ENCODE measurements around the gene WFDC12. TPM values are rescaled to one million over a fixed set of nuclear protein-coding genes. Genes with fewer than 3 reads are reported as not detected.

Gene WFDC12
- polyA plus RNA-seq, 3 donors from 2014 or later, result not detected

DNA sequence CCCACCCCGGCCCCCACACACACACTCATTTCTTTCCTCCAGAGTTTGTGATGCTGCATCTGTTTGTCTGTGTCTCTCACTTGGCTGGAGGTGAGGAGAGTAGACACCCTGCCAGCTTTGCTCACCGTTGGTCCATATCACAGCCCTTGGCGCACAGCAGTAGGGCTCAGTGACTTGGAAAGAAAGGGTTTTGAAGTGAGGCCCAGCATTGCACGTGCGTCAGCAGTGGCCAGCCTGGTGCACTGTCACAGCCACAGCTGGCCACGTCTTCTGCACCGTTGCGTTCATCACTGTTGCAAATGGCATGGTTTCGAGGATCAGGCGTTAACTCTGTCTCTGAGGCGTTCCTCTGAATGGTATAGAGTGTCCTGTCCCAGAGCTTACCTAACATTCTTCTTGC lies 13.0 kb downstream of the WFDC12 start:
- H3K4me3 Mint-ChIP-seq, result no peak overlapping the region
- no peaks in the 10 kb centered on the region for H3K4me1 Mint-ChIP-seq
- no peaks in the 10 kb centered on the region for H3K9me3 Mint-ChIP-seq
- no peak overlapping the region for H3K27ac Mint-ChIP-seq
- DNase-seq, result no peak
- H3K36me3 Mint-ChIP-seq, result no peaks in the 10 kb centered on the region
- peaks cover 2 to 7% (median 4%) of the 10 kb centered on the region in 3 donors for H3K27me3 Mint-ChIP-seq (ENCODE audit: low read depth in 3 of 3)

DNA sequence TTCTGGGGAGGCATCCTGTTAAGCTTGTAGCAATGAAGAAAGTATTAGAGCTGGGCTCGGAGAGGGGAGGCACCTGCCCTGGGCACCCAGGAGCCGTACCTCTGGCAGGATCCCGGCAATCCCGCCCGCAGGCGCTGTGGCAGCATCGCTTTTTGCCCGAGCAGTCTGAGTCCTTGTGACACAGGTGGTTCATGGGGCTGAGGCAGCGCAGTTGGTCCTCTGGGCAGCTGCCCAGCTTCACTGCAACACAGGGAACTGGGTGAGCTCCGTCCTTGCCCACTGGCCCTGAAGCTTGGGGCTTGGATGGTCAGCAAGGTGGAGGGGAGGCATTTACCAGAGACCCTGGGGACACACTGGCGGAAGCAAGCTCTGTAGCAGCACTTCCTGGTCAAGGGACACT lies 14.0 kb downstream of the WFDC12 start:
- Mint-ChIP-seq H3K27me3 (ENCODE audit: low read depth in 3 of 3) (peaks cover 2 to 9% (median 4%) of the 10 kb centered on the region in 3 donors), H3K4me3 (no peak overlapping the region), H3K36me3 (no peaks in the 10 kb centered on the region), H3K27ac (no peak overlapping the region), H3K9me3 (no peaks in the 10 kb centered on the region), H3K4me1 (no peaks in the 10 kb centered on the region)
- DNase-seq, result no peak

DNA sequence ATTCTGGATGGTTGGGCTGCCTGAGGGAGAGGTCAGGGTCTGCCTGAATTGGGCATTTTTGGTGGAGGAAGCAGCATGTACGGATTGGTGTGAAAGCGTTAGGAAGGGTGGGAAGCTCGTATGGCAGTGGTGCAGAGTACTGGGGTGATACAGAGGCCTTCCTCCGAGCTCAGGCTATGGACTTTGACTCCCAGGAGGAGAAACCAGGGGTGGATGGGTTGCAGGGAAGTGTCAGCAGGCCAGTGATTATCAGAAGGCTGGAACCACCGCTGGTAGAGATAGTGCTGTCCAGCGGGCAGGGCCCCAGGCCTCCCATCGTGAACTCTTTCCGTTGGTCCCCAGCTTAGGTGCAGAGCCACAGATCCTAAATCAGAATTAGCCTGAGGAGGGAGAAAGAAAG lies 14.6 kb downstream of the WFDC12 start:
- DNase-seq, result no peak
- Mint-ChIP-seq H3K36me3 (peaks cover 0 to 3% (median 0%) of the 10 kb centered on the region in 3 donors), H3K27me3 (ENCODE audit: low read depth in 3 of 3) (peaks cover 4 to 12% (median 4%) of the 10 kb centered on the region in 3 donors), H3K4me1 (no peaks in the 10 kb centered on the region), H3K9me3 (no peaks in the 10 kb centered on the region), H3K27ac (no peak overlapping the region), H3K4me3 (no peak overlapping the region)

DNA sequence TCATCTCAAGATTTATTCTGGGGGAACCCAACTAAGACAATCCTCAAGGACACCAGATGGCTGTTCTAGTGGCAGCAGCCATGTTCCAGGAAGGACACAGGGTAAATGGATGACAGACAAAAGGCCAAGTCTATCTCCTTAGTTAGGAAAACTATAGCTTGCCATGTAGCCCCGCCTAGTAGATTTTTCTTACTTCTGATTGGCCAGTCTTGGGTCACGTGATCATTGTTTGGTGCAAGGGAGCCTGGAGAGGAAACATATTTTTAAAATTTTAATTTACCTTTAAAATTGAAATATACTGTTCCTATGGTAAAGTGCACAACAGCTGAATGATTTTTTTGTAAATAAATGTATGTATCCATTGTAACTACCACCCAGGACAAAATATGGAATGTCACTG lies 18.9 kb downstream of the WFDC12 start:
- H3K4me3 Mint-ChIP-seq, result no peak overlapping the region
- H3K27ac Mint-ChIP-seq, result no peak overlapping the region
- H3K36me3 Mint-ChIP-seq, result peaks cover 0 to 7% (median 0%) of the 10 kb centered on the region in 3 donors
- no peaks in the 10 kb centered on the region for H3K9me3 Mint-ChIP-seq
- H3K27me3 Mint-ChIP-seq (ENCODE audit: low read depth in 3 of 3), result peaks cover 5 to 14% (median 13%) of the 10 kb centered on the region in 3 donors
- peaks cover 0 to 2% of the 10 kb centered on the region in 2 donors for H3K4me1 Mint-ChIP-seq
- no peak for DNase-seq

DNA sequence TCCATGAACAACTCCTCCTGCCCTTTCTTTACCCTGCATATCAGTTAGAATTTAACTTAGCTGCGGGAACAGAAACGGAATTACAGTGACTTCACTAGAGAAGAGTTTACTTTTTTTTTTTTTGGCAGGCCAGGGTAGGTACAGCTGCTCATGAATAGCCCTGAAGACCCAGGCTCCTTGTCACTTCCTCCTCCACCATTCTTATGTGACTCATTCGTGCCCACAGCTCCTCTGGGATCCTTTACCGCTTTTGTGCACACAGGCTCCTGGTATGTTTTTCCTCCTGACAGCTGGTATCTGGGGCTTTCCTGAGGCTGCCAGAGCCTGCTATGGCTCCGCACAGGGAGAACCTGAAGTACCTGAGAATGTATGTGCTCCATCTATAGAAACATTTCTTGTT lies 19.5 kb downstream of the WFDC12 start:
- H3K9me3 Mint-ChIP-seq, result no peaks in the 10 kb centered on the region
- DNase-seq, result no peak

DNA sequence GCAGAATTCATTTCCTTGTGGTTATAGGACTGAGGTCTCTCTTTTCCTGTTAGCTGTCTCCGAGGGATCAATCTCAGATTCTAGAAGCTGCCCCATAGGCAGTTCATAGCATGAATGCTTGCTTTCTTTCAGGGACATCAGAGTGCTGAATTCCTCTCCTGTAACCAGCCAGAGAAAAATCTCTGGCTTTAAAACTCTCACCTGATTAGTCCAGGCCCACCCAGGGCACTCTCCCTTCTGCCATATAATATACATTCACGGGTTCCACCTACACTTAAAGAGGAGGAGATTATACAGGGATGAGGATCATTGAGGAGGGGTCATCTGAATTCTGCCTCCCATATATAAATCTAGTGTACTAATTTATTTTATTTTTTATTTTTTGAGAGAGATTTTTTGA lies 21.2 kb downstream of the WFDC12 start:
- Mint-ChIP-seq H3K36me3 (peaks cover 0 to 7% (median 0%) of the 10 kb centered on the region in 3 donors), H3K4me1 (peaks cover 7 to 8% of the 10 kb centered on the region in 2 donors), H3K27ac (no peak overlapping the region), H3K4me3 (no peak overlapping the region), H3K9me3 (no peaks in the 10 kb centered on the region), H3K27me3 (ENCODE audit: low read depth in 3 of 3) (peaks cover 11 to 26% (median 17%) of the 10 kb centered on the region in 3 donors)
- no peak for DNase-seq

More for the DNA sequence above, 19.5 kb downstream of the WFDC12 start:
- Mint-ChIP-seq H3K36me3 (peaks cover 0 to 7% (median 0%) of the 10 kb centered on the region in 3 donors), H3K27ac (no peak overlapping the region), H3K27me3 (ENCODE audit: low read depth in 3 of 3) (peaks cover 5 to 19% (median 17%) of the 10 kb centered on the region in 3 donors), H3K4me1 (peaks cover 0 to 2% of the 10 kb centered on the region in 2 donors), H3K4me3 (no peak overlapping the region)

DNA sequence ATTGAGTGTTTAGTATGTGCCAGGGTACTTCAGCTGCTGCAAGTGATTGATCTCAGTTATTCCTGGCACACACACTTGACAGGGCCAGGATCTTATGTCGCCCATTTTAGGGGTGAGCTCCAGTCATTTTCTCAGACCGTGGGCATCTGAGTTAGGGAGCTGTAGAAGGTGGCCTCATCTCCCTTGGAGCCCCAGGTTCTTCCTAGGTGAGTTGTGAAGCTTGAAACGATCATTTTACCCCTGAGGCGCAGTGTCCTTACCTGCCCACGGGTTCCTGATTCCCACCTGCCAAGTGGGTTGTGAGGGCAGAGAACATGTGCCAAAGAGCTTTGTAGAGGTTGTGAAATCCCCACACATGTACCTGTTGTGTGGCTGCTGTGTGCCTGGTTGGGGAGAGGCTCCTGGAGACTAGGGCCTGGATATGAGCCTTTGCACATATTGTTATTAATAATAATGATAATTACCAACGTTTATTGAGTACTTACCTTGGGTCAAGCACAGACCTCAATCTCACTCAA lies 22.9 kb downstream of the WFDC12 start:
- Mint-ChIP-seq H3K4me1 (peaks cover 13 to 19% of the 10 kb centered on the region in 2 donors), H3K27ac (no peak overlapping the region), H3K36me3 (peaks cover 0 to 10% (median 0%) of the 10 kb centered on the region in 3 donors), H3K9me3 (no peaks in the 10 kb centered on the region), H3K4me3 (no peak overlapping the region), H3K27me3 (ENCODE audit: low read depth in 3 of 3) (peaks cover 15 to 31% (median 26%) of the 10 kb centered on the region in 3 donors)
- no peak for DNase-seq

DNA sequence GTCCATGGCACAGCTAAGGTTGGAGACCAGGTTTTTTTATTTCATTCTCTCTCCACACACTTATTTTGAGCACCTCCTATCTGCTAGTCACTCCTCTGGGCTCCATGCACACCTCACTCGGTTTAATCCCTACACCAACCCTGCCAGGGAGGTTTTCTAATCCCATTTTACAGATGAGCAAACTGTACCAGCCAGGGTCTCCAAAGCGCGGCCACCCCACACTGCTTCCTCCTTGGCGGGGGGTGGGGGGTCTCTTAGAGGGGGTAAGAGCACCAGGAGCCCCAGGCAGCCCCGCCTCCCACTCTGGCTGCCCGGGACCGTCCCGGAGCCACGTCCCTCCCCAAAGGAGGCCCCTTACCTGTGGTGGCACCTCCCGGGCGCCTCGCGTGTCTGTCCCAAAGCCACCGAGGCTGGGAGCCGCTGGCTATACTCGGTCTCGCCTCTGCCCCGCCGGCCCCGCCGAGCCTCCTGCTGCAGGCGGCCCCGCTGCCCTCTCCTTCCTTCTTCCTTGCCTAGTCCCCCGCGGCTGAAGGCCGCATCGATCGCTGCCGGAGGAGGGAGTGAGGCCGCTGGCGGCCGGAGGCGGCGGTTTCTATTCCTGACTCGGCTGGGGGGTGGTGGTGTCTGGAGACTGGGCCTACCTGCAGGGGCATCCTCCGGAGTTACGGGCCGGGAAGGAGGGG lies 23.6 kb downstream of the WFDC12 start, which contains the start of gene KCNS1:
KCNS1 (minus strand) TSS at position 565 of the 683 bp plus-strand sequence. CDS start 1,891 bp downstream, outside the sequence.
- Mint-ChIP-seq H3K9me3 (no peaks in the 10 kb centered on the region), H3K4me3 (no peak within 1 kb of the TSS), H3K36me3 (peaks cover 0 to 10% (median 0%) of the 10 kb centered on the region in 3 donors), H3K27me3 (ENCODE audit: low read depth in 3 of 3) (peaks cover 15 to 29% (median 27%) of the 10 kb centered on the region in 3 donors), H3K4me1 (peaks cover 16 to 23% of the 10 kb centered on the region in 2 donors), H3K27ac (no peak within 1 kb of the TSS)
- no peak for DNase-seq

DNA sequence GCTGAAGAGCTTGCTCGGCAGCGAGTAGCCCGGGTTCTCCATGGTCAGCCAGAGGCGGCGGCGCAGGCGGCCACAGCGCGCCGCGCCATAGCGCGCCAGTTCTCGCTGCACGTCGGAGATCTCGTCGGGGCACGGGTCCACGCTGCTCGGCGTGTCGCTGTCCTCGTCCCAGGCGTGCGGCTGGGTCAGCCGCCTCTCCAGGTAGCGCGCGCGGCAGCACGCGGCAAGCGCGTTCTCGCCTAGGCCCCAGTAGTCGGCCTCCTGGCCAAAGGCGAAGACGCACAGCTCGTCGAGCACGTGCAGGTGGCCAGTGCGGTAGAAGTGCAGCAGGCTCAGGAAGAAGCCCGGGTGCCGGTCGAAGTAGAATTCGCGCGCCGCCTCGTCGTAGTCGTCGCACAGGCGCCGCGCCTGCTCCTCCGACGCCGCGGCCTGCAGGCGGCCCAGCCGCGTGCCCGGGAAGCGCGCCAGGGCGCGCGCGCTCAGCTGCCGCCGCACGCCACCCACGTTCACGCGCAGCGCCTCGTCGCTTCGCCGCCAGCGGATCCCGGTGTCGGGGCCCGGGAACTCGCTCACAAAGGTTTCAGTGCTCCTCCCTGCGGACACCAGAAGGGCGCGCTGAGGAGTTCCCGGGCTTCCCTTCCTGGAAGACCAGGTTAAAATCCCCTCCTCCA lies 26.0 kb downstream of the WFDC12 start:
- peak overlapping the region in 4 of 5 donors; percentile 44 to 73 (median 66) for H3K4me3 Mint-ChIP-seq
- H3K9me3 Mint-ChIP-seq, result no peaks in the 10 kb centered on the region
- no peak overlapping the region for H3K27ac Mint-ChIP-seq
- H3K4me1 Mint-ChIP-seq, result peaks cover 16 to 26% of the 10 kb centered on the region in 2 donors
- H3K27me3 Mint-ChIP-seq (ENCODE audit: low read depth in 3 of 3), result peaks cover 12 to 27% (median 24%) of the 10 kb centered on the region in 3 donors
- peaks cover 0 to 7% (median 0%) of the 10 kb centered on the region in 3 donors for H3K36me3 Mint-ChIP-seq
- peak in 1 of 3 donors; percentile 21 for DNase-seq

DNA sequence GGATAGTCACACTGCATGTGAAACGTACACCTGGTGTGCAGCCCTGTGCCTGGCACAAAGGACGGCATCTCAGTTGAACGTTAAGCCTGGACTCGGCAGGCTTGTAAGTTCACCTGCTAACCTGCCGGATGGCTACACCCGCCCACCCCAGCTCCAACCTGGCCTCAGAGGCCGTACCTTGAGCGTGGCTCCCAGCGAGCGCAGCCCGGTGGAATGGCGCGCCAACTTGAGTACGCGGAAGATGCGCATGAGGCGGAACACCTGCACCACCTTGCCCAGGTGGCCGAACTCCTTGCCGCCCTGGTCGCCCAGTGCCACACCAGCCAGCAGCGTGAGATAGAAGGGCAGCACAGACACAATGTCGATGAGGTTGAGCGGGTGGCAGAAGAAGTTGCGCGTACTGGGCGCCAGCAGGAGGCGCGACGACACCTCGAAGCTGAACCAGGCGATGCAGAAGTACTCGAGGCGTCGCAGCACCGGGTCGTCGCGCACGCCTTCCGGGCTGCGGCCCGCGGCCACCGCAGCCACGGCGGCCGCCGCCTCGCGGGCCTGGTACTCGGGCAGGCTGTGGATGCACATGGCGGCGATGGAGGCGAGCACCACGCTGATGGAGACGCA lies 26.7 kb downstream of the WFDC12 start:
- peak overlapping the region; percentile 41 to 71 (median 49) for H3K4me3 Mint-ChIP-seq
- peaks cover 0 to 7% (median 0%) of the 10 kb centered on the region in 3 donors for H3K36me3 Mint-ChIP-seq

DNA sequence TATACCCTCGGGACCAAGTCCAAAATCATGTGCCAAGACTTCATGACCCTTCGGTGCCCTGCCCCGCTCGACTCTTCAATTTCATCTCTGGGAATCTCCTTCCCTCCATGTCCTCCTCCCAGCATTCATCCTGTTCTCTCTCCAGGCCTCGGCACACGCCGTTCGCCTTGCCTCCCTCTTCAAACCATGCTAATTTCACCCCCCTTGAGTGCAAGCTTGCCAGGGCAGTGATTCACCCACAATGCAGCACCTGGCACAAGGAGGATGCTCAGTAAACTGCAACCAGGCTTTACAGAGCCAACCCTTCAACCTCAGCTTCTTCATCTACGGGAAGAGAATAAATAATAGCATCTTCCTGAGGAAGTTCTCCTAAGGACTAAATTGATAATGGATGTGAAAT lies 27.5 kb downstream of the WFDC12 start:
- peaks cover 12 to 24% (median 21%) of the 10 kb centered on the region in 3 donors for H3K27me3 Mint-ChIP-seq (ENCODE audit: low read depth in 3 of 3)
- no peaks in the 10 kb centered on the region for H3K9me3 Mint-ChIP-seq
- no peak overlapping the region for H3K27ac Mint-ChIP-seq
- H3K4me3 Mint-ChIP-seq, result peak overlapping the region in 1 of 5 donors; percentile 11
- H3K36me3 Mint-ChIP-seq, result peaks cover 0 to 4% (median 0%) of the 10 kb centered on the region in 3 donors
- H3K4me1 Mint-ChIP-seq, result peaks cover 16 to 26% of the 10 kb centered on the region in 2 donors
- no peak for DNase-seq

More for the DNA sequence above, 26.7 kb downstream of the WFDC12 start:
- Mint-ChIP-seq H3K27ac (no peak overlapping the region), H3K9me3 (no peaks in the 10 kb centered on the region), H3K4me1 (peaks cover 16 to 26% of the 10 kb centered on the region in 2 donors), H3K27me3 (ENCODE audit: low read depth in 3 of 3) (peaks cover 12 to 27% (median 24%) of the 10 kb centered on the region in 3 donors)
- DNase-seq, result peak; percentile 22 to 39 (median 31)

DNA sequence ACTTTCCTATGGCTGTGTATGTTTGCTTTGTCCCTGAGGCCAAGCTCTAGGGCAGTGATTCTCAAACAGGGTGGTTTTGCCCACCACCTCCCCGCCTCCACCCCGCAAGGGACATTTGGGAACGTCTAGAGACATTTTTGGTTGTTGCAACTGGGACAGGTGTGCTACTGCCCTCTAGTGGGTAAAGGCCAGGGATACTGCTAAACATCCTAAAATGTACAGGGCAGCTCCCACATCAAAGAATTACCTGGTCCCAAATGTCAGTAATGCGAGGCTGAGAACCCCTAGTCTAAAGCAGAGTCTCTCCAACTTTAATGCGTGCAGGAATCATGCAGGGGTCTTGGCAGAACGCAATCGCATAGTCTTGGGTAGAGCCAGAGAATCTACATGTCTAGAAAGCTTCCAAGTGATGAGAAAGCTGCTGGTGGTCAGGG lies 28.4 kb downstream of the WFDC12 start:
- peaks cover 9 to 21% (median 17%) of the 10 kb centered on the region in 3 donors for H3K27me3 Mint-ChIP-seq (ENCODE audit: low read depth in 3 of 3)
- DNase-seq, result peak; percentile 37 to 60 (median 54)
- peaks cover 14 to 26% of the 10 kb centered on the region in 2 donors for H3K4me1 Mint-ChIP-seq
- H3K27ac Mint-ChIP-seq, result no peak overlapping the region
- no peaks in the 10 kb centered on the region for H3K9me3 Mint-ChIP-seq
- H3K4me3 Mint-ChIP-seq, result no peak overlapping the region
- H3K36me3 Mint-ChIP-seq, result peaks cover 0 to 4% (median 0%) of the 10 kb centered on the region in 3 donors

DNA sequence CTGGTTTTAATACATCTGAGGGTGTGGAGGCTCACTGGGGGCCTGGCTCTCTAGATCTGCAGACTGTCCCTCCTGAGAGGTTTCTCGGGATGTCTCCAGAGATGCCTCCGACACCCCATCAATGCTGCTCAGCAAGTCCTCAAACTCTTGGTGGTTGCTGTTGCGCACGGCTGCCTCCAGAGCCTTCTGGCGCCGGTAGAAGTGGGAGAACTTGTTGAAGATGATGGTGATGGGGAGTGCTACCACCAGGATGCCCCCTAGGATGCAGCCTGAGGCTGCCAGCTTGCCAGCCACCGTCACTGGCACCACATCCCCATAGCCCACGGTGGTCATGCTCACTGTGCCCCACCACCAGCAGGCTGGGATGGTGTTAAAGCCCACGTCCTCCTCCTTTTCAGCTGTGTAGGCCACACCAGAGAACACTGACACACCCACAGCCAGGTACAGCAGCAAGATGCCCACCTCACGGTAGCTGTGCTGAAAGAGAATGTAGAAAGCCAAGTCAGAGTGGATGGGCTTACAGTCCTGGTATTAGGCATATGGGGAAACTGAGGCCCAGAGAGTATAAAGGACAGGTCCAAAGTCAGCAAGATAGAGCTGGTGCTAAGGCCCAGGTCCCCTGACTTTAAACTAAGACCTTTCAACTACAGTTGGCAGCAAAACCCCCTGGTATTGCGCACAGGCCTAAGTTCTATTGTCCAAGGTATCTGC lies 29.2 kb downstream of the WFDC12 start:
- H3K4me3 Mint-ChIP-seq, result no peak overlapping the region
- peaks cover 9 to 16% (median 12%) of the 10 kb centered on the region in 3 donors for H3K27me3 Mint-ChIP-seq (ENCODE audit: low read depth in 3 of 3)
- H3K4me1 Mint-ChIP-seq, result peaks cover 14 to 26% of the 10 kb centered on the region in 2 donors
- peaks cover 0 to 6% (median 0%) of the 10 kb centered on the region in 3 donors for H3K36me3 Mint-ChIP-seq
- H3K27ac Mint-ChIP-seq, result peak overlapping the region in 1 of 6 donors; percentile 24
- no peak for DNase-seq
- no peaks in the 10 kb centered on the region for H3K9me3 Mint-ChIP-seq

Data from immature natural killer cell (primary cell).